Measurements from ENCODE around the gene FKBP4. TPM values are rescaled to one million over a fixed set of nuclear protein-coding genes. Genes with fewer than 3 reads are reported as not detected.

Gene FKBP4
- total RNA-seq, 2 donors from 2014 or later = 55.2 to 87.0 TPM

GRCh38 chr12:2829275-2829674 lies 34.5 kb downstream of the FKBP4 start:
- Histone ChIP-seq H3K9me3 (no peaks in the 10 kb centered on the region), H3K27me3 (replicated peaks; ENCODE audit: insufficient read depth) (no peaks in the 10 kb centered on the region), H3K36me3 (peaks cover 0 to 11% of the 10 kb centered on the region in 2 donors), H3K27ac (no peak overlapping the region), H3K4me3 (no peak overlapping the region), H3K4me1 (replicated peaks) (no peaks in the 10 kb centered on the region)
- WGBS = 95% methylated on average over 6 of the region's 6 CpGs
- TF ChIP-seq CTCF (IDR thresholded peaks at IDR 0.05) = no peak
- TF ChIP-seq POLR2A (IDR thresholded peaks at IDR 0.05) = no peak
- no peak for TF ChIP-seq POLR2AphosphoS5 (IDR thresholded peaks at IDR 0.05)
- intact Hi-C loops (cut with DNase I) = no loop called here
- DNase-seq (ENCODE audit: low spot score) = no peak

- 64% methylated on average over 6 of the region's 6 CpGs for WGBS
- H3K4me3 ChIP-seq = no peak overlapping the region
- no peak overlapping the region for H3K27ac ChIP-seq
- H3K4me1 ChIP-seq (replicated peaks) = peaks cover 6% of the 10 kb centered on the region
- DNase-seq (ENCODE audit: low spot score) = no peak
- H3K9me3 ChIP-seq = no peaks in the 10 kb centered on the region
- TF ChIP-seq POLR2A (IDR thresholded peaks at IDR 0.05) = no peak
- no peak for TF ChIP-seq CTCF (IDR thresholded peaks at IDR 0.05)
- no peak for TF ChIP-seq POLR2AphosphoS5 (IDR thresholded peaks at IDR 0.05)
- intact Hi-C loops (cut with DNase I) = no loop called here
- no peaks in the 10 kb centered on the region for H3K36me3 ChIP-seq
- H3K27me3 ChIP-seq (replicated peaks; ENCODE audit: insufficient read depth) = no peaks in the 10 kb centered on the region
Observed at GRCh38 chr12:2832550-2833127, 37.9 kb downstream of the FKBP4 start.

GRCh38 chr12:2833327-2833726 lies 38.6 kb downstream of the FKBP4 start:
- no peaks in the 10 kb centered on the region for H3K9me3 ChIP-seq
- peaks cover 6% of the 10 kb centered on the region for H3K4me1 ChIP-seq (replicated peaks)
- H3K27ac ChIP-seq = no peak overlapping the region

GRCh38 chr12:2833810-2834209 lies 39.0 kb downstream of the FKBP4 start:
- TF ChIP-seq POLR2A (IDR thresholded peaks at IDR 0.05) (no peak), CTCF (IDR thresholded peaks at IDR 0.05) (no peak), POLR2AphosphoS5 (IDR thresholded peaks at IDR 0.05) (no peak)
- no peak overlapping the region for H3K4me3 ChIP-seq
- H3K36me3 ChIP-seq = no peaks in the 10 kb centered on the region
- H3K4me1 ChIP-seq (replicated peaks) = peaks cover 6% of the 10 kb centered on the region
- H3K9me3 ChIP-seq = no peaks in the 10 kb centered on the region
- no peak for DNase-seq (ENCODE audit: low spot score)
- intact Hi-C loops (cut with DNase I) = no loop called here
- 79% methylated on average over 9 of the region's 9 CpGs for WGBS
- H3K27me3 ChIP-seq (replicated peaks; ENCODE audit: insufficient read depth) = no peaks in the 10 kb centered on the region
- no peak overlapping the region for H3K27ac ChIP-seq

More at GRCh38 chr12:2833327-2833726, 38.6 kb downstream of the FKBP4 start:
- intact Hi-C loops (cut with DNase I) = no loop called here
- no peaks in the 10 kb centered on the region for H3K27me3 ChIP-seq (replicated peaks; ENCODE audit: insufficient read depth)
- no peak for TF ChIP-seq POLR2AphosphoS5 (IDR thresholded peaks at IDR 0.05)
- no peak for TF ChIP-seq CTCF (IDR thresholded peaks at IDR 0.05)
- no peak for TF ChIP-seq POLR2A (IDR thresholded peaks at IDR 0.05)
- H3K4me3 ChIP-seq = no peak overlapping the region
- no peaks in the 10 kb centered on the region for H3K36me3 ChIP-seq
- WGBS = 35% methylated on average over 5 of the region's 5 CpGs
- DNase-seq (ENCODE audit: low spot score) = no peak

Measured in prostate gland (tissue), 2 donors.